ENCODE data around the gene RARRES2.

DNA sequence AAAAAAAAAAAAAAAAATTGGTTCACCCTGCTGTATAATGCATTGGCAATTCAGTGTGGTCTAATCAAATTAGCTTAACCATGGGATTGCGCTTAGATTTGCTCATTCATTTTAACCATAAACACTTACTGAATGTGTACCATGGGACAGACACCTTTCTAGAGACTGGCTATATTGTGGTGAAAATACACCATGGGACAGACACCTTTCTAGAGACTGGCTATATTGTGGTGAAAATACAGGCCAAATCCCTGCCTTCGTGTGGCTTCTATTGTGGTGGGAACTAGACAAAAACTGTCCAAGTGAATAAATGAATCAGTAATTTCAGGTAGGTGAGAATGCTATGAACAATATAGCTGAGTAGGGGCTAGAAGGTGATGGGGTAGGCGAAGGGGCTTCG lies 17.0 kb upstream of the RARRES2 start:
- TF ChIP-seq, protein P1, sequence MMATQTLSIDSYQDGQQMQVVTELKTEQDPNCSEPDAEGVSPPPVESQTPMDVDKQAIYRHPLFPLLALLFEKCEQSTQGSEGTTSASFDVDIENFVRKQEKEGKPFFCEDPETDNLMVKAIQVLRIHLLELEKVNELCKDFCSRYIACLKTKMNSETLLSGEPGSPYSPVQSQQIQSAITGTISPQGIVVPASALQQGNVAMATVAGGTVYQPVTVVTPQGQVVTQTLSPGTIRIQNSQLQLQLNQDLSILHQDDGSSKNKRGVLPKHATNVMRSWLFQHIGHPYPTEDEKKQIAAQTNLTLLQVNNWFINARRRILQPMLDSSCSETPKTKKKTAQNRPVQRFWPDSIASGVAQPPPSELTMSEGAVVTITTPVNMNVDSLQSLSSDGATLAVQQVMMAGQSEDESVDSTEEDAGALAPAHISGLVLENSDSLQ (IDR thresholded peaks at IDR 0.05): no peak
- no peak for TF ChIP-seq NFRKB (IDR thresholded peaks at IDR 0.05)
- TF ChIP-seq TARDBP (IDR thresholded peaks at IDR 0.05): no peak
- TF ChIP-seq FOXK2 (IDR thresholded peaks at IDR 0.05): no peak
- TF ChIP-seq ELF4 (IDR thresholded peaks at IDR 0.05): no peak
- TF ChIP-seq FOXM1 (IDR thresholded peaks at IDR 0.05; ENCODE audit: borderline replicate concordance): no peak
- TF ChIP-seq FOXA1 (IDR thresholded peaks at IDR 0.05): no peak
- TF ChIP-seq CTBP1 (IDR thresholded peaks at IDR 0.05; ENCODE audit: borderline replicate concordance): no peak
- no peak for TF ChIP-seq LEF1 (IDR thresholded peaks at IDR 0.05; ENCODE audit: borderline replicate concordance)
- no peak for TF ChIP-seq SUZ12 (IDR thresholded peaks at IDR 0.05)
- no peak for TF ChIP-seq BHLHE40 (IDR thresholded peaks at IDR 0.05; ENCODE audit: borderline replicate concordance)
- TF ChIP-seq HDGF (IDR thresholded peaks at IDR 0.05; ENCODE audit: borderline replicate concordance): no peak
- TF ChIP-seq ARNT (IDR thresholded peaks at IDR 0.05): no peak

Data from HEK293T (cell line).